Neuronal stem cell (in vitro differentiated cells): ENCODE measurements around the gene ITPKC.

Source experiments
- DNase-seq: peaks from one replicate; pipeline ENCODE4 v3.0.0-alpha.2; 2013; ENCODE audit warnings: low spot score
- H2AFZ ChIP-seq: one replicate; pipeline ENCODE4 v1.6.1; 2013; ENCODE audit warnings: mild to moderate bottlenecking, low read length, inconsistent platforms
- H2AK5ac ChIP-seq: 2 replicates; pipeline ENCODE4 v1.6.1; 2013; ENCODE audit warnings: low read depth, mild to moderate bottlenecking, inconsistent platforms, low read length, moderate library complexity, mixed read lengths
- H2BK120ac ChIP-seq: 2 replicates; pipeline ENCODE4 v1.6.1; 2013; ENCODE audit warnings: low read depth, mild to moderate bottlenecking, inconsistent platforms, low read length, moderate library complexity, mixed read lengths
- H2BK12ac ChIP-seq: one replicate; pipeline ENCODE4 v1.6.1; 2013; ENCODE audit warnings: low read length, inconsistent platforms
- H2BK15ac ChIP-seq: 2 replicates; pipeline ENCODE4 v1.6.1; 2013; ENCODE audit warnings: mild to moderate bottlenecking, low read length, inconsistent platforms, mixed read lengths
- H2BK5ac ChIP-seq: one replicate; pipeline ENCODE4 v1.6.1; 2013; ENCODE audit warnings: inconsistent platforms, mild to moderate bottlenecking, low read length, moderate library complexity
- H3K14ac ChIP-seq: one replicate; pipeline ENCODE4 v1.6.1; 2013; ENCODE audit warnings: low read length, inconsistent platforms
- H3K18ac ChIP-seq: 2 replicates; pipeline ENCODE4 v1.6.1; 2013; ENCODE audit warnings: low read length, inconsistent platforms
- H3K23ac ChIP-seq: 2 replicates; pipeline ENCODE4 v1.6.1; 2013; ENCODE audit warnings: low read depth, mild to moderate bottlenecking, mixed read lengths, low read length, inconsistent platforms; ENCODE audit not compliant: poor library complexity
- H3K27ac ChIP-seq: replicated peaks from 3 replicates; pipeline ENCODE4 v1.5.1; 2013; ENCODE audit warnings: low read length, inconsistent platforms
- H3K27me3 ChIP-seq, 3 experiments: 2 replicates each; pipeline ENCODE4 v1.6.1; 2013; ENCODE audit warnings: low read length in 3 of 3, mild to moderate bottlenecking in 2 of 3, inconsistent platforms in 1 of 3, low read depth in 1 of 3, mixed read lengths in 1 of 3, moderate library complexity in 1 of 3; ENCODE audit not compliant: control insufficient read depth in 3 of 3, insufficient read depth in 3 of 3
- H3K36me3 ChIP-seq, 2 donors: replicated peaks in 1 of 2; 2 replicates each; pipeline ENCODE4 v1.6.1; 2013; ENCODE audit warnings: low read length in 2 of 2; ENCODE audit not compliant: control insufficient read depth in 2 of 2, insufficient read depth in 2 of 2
- H3K4ac ChIP-seq: 2 replicates; pipeline ENCODE4 v1.6.1; 2013; ENCODE audit warnings: inconsistent platforms, mild to moderate bottlenecking, low read length, moderate library complexity
- H3K4me1 ChIP-seq, 2 donors: 1 replicate in 1 of 2; 2 replicates in 1 of 2; pipeline ENCODE4 v1.6.1; 2013; ENCODE audit warnings: low read length in 2 of 2, low read depth in 1 of 2; ENCODE audit not compliant: control insufficient read depth in 2 of 2, insufficient read depth in 1 of 2
- H3K4me2 ChIP-seq: one replicate; pipeline ENCODE4 v1.6.1; 2013; ENCODE audit warnings: mild to moderate bottlenecking, low read length, inconsistent platforms; ENCODE audit not compliant: insufficient read depth, poor library complexity, severe bottlenecking
- H3K4me3 ChIP-seq, 2 donors: 2 replicates each; pipeline ENCODE4 v1.5.1; 2013; ENCODE audit warnings: low read length in 2 of 2, mild to moderate bottlenecking in 2 of 2, inconsistent platforms in 1 of 2, moderate library complexity in 1 of 2
- H3K79me1 ChIP-seq: one replicate; pipeline ENCODE4 v1.6.1; 2013; ENCODE audit warnings: low read depth, mild to moderate bottlenecking, inconsistent platforms, low read length, moderate library complexity
- H3K9ac ChIP-seq: one replicate; pipeline ENCODE4 v1.6.1; 2013; ENCODE audit warnings: mild to moderate bottlenecking, low read depth, low read length, inconsistent platforms; ENCODE audit not compliant: poor library complexity
- H3K9me3 ChIP-seq, 2 donors: replicated peaks in 1 of 2; 2 replicates each; pipeline versions ENCODE3 to v1.6.1; 2013; ENCODE audit warnings: low read length in 2 of 2, mild to moderate bottlenecking in 2 of 2, inconsistent platforms in 1 of 2, low read depth in 1 of 2, mixed read lengths in 1 of 2, moderate library complexity in 1 of 2; ENCODE audit not compliant: control insufficient read depth in 2 of 2, insufficient read depth in 1 of 2
- H4K8ac ChIP-seq: one replicate; pipeline ENCODE4 v1.6.1; 2013; ENCODE audit warnings: low read depth, mild to moderate bottlenecking, inconsistent platforms, low read length, moderate library complexity
- H4K91ac ChIP-seq: one replicate; pipeline ENCODE4 v1.6.1; 2013; ENCODE audit warnings: low read length, low read depth, mild to moderate bottlenecking, inconsistent platforms; ENCODE audit not compliant: poor library complexity
- WGBS, 2 donors: extraction: QIAGEN DNeasy Blood & Tissue Kit; methylation state at CpG; one replicate each; pipeline ENCODE4 v1.1.7; 2013; ENCODE audit warnings: missing lambda C conversion rate in 2 of 2, mixed read lengths in 1 of 2; ENCODE audit not compliant: insufficient read length in 2 of 2, insufficient replicate concordance in 1 of 2; ENCODE audit errors: extremely low coverage in 2 of 2; 5-methylcytosine and 5-hydroxymethylcytosine counted together

Gene ITPKC

DNA sequence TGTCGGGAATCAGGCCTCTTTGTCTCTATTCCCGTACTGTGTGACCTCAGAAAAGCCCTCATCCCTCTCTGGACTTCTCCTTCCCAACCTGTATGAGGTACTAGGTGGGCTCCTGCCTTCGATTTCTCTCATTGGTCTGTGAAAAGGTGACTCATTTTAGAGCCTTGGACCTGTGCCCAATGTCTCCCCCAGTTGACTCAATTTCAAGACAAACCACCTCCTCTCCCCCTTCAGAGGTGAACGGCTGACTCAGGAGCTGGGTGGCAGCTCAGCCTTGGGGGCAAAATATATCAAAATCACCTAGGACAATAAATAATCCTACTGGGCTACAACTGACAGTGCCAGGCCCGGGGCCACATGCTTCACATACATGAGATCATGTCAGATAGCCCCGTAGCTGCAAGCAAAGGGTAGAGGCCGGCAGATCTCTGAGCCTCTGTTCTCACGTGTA is 856 bp upstream of the ITPKC start:
- Histone ChIP-seq H2AK5ac (no peak overlapping the region), H3K36me3 (peaks cover 7 to 32% of the 10 kb centered on the region in 2 donors), H3K4me1 (peaks cover 21 to 25% of the 10 kb centered on the region in 2 donors), H3K4ac (no peak overlapping the region), H2BK5ac (no peak overlapping the region), H2AFZ (peak overlapping the region; percentile 91), H3K27me3 (no peaks in the 10 kb centered on the region), H3K9ac (no peak overlapping the region), H3K14ac (no peak overlapping the region), H2BK15ac (no peak overlapping the region), H2BK120ac (no peak overlapping the region), H3K79me1 (peaks cover 19% of the 10 kb centered on the region), H3K9me3 (no peaks in the 10 kb centered on the region), H3K23ac (no peak overlapping the region), H3K27ac (peak overlapping the region; percentile 71), H3K4me2 (peak overlapping the region; percentile 55), H2BK12ac (no peak overlapping the region), H4K91ac (no peak overlapping the region), H4K8ac (no peak overlapping the region), H3K4me3 (peak overlapping the region; percentile 66 to 88), H3K18ac (no peak overlapping the region)
- no CpG with 5 or more reads among the region's 8 CpGs for WGBS, 2 donors
- DNase-seq: no peak

DNA sequence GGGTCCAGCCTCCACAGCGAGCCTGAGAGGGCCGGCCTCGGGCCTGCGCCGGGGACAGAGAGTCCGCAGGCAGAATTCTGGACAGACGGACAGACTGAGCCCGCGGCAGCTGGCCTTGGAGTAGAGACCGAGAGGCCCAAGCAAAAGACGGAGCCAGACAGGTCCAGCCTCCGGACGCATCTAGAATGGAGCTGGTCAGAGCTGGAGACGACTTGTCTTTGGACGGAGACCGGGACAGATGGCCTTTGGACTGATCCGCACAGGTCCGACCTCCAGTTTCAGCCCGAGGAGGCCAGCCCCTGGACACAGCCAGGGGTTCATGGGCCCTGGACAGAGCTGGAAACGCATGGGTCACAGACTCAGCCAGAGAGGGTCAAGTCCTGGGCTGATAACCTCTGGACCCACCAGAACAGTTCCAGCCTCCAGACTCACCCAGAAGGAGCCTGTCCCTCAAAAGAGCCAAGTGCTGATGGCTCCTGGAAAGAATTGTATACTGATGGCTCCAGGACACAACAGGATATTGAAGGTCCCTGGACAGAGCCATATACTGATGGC is 490 bp downstream of the ITPKC start:
- H2AFZ ChIP-seq: peak overlapping the region; percentile 91
- peak overlapping the region; percentile 43 for H2BK5ac ChIP-seq
- H3K9me3 ChIP-seq: no peaks in the 10 kb centered on the region
- DNase-seq: no peak
- WGBS, 2 donors: no CpG with 5 or more reads among the region's 20 CpGs
- peak overlapping the region; percentile 66 to 80 for H3K4me3 ChIP-seq
- H3K27me3 ChIP-seq: no peaks in the 10 kb centered on the region
- H3K9ac ChIP-seq: peak overlapping the region; percentile 85
- peaks cover 20% of the 10 kb centered on the region for H3K79me1 ChIP-seq
- peaks cover 5 to 27% of the 10 kb centered on the region in 2 donors for H3K36me3 ChIP-seq
- peak overlapping the region; percentile 97 for H3K4me2 ChIP-seq
- H4K8ac ChIP-seq: no peak overlapping the region
- no peak overlapping the region for H3K4ac ChIP-seq
- peak overlapping the region; percentile 59 for H2AK5ac ChIP-seq
- H3K27ac ChIP-seq: peak overlapping the region; percentile 83
- no peak overlapping the region for H2BK15ac ChIP-seq
- no peak overlapping the region for H2BK12ac ChIP-seq
- H3K14ac ChIP-seq: no peak overlapping the region
- peak overlapping the region; percentile 6 for H2BK120ac ChIP-seq
- H4K91ac ChIP-seq: no peak overlapping the region
- H3K23ac ChIP-seq: peak overlapping the region; percentile 65
- H3K18ac ChIP-seq: peak overlapping the region; percentile 6
- peaks cover 21 to 25% of the 10 kb centered on the region in 2 donors for H3K4me1 ChIP-seq

DNA sequence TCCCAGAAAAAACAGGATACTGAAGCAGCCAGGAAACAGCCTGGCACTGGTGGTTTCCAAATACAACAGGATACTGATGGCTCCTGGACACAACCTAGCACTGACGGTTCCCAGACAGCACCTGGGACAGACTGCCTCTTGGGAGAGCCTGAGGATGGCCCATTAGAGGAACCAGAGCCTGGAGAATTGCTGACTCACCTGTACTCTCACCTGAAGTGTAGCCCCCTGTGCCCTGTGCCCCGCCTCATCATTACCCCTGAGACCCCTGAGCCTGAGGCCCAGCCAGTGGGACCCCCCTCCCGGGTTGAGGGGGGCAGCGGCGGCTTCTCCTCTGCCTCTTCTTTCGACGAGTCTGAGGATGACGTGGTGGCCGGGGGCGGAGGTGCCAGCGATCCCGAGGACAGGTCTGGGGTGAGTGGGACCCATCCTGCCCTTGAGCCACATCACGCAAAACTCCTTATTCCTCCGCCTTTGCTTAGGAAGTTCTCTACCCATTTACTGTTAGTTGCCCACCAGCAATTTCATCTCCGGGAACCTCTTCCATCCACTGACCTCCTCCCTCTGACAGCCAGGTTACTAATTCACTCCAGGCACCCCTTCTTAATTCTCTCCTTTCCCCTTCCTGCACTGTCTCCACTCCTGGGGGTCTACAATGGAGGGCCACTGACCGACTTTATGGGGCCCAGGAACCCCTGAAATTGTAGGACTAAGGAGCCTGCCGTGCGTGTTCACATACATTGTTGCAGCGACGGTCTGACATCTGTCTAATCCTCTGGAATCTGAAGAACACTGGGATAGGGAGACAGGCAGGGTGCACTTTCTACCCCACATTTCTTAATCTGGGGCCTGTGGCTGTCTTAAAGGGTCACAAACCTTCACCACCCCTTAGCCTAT is 1.2 kb downstream of the ITPKC start:
- H4K91ac ChIP-seq: no peak overlapping the region
- WGBS, 2 donors: no CpG with 5 or more reads among the region's 20 CpGs

More for the DNA sequence above, 1.2 kb downstream of the ITPKC start:
- Histone ChIP-seq H2BK5ac (no peak overlapping the region), H3K23ac (no peak overlapping the region), H3K4ac (no peak overlapping the region), H2AFZ (no peak overlapping the region), H2AK5ac (peak overlapping the region; percentile 61), H3K4me3 (peak overlapping the region; percentile 66 to 80), H2BK120ac (no peak overlapping the region), H2BK15ac (no peak overlapping the region), H2BK12ac (no peak overlapping the region), H3K9me3 (no peaks in the 10 kb centered on the region), H3K79me1 (peaks cover 21% of the 10 kb centered on the region), H3K14ac (no peak overlapping the region), H3K4me1 (peaks cover 21 to 25% of the 10 kb centered on the region in 2 donors), H3K36me3 (peaks cover 6 to 25% of the 10 kb centered on the region in 2 donors), H3K9ac (peak overlapping the region; percentile 70), H3K18ac (no peak overlapping the region), H4K8ac (no peak overlapping the region), H3K27ac (no peak overlapping the region), H3K4me2 (peak overlapping the region; percentile 97), H3K27me3 (no peaks in the 10 kb centered on the region)
- DNase-seq: no peak
